Stimulated activated CD4-positive, alpha-beta T cell treated with anti-CD3 and anti-CD28 coated beads, Interleukin-1b, Interleukin-23, amount 100 ng/mL, for 48 hours (primary cell): Measurements from ENCODE around the gene RFX8.
"Not testable (repeated sequence)": the region's sequence is repeated elsewhere in the genome, so short reads cannot be mapped to it uniquely, and the experiment has no call there.

Source experiments
- DNase-seq: peaks from one replicate; pipeline ENCODE4 v3.0.0-alpha.2; 2020

RFX8 gene

DNA sequence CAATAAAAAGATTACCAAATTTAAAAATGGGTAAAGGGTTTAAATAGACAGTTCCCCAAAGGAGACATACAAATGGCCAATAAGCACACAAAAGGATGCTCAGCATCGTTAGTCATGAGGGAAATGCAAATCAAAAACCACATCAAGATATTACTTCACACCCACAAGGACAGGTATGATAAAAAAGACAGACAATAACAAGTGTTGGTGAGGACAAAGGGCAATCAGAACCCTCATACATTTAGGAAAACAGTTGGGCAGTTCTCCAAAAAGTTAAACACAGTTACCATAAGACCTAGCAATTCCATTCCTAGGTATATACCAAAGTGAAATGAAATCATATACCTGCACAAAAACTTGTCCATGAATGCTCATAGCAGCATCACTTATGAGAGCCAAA is 102.1 kb downstream of the RFX8 start:
- no peak for DNase-seq

DNA sequence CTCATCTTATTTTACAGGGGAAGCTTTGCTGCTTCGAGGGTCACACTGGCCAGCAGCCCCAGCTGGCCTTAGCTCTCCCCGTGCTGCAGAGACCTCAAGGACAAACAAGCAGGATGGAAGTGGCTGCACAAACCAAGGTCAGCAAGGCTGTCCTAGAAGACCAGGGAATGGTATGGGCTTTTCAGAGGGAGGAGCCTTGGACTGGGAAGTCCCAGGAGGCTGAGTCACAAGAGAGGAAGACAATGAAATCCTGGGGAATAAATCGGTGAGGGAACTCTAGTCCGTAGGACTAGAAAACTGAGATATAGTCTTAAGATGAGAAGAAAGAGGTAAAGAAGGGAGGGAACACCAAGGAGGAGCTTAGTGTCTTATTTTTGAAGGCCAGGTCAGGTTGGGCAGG is 103.3 kb downstream of the RFX8 start:
- no peak for DNase-seq

DNA sequence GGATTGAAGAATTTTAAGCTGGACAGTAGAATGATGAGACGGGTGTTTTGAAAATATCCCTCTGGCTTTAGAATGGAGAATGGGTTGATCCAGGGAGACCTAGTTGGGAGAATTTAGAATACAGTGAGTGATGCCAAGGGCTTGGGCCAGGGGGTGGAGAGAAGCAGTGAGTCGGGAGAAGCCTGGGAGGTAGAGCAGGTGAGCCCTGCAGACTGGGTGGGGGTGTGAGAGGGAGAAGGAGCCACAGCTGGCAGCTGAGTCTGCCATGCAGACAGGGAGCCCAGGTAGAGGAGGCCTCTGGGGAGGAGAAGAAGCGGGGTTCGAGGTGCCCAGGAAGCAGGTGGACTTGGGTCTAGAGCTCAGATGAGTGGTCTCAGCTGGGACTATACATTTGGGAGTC is 105.8 kb downstream of the RFX8 start:
- no peak for DNase-seq

DNA sequence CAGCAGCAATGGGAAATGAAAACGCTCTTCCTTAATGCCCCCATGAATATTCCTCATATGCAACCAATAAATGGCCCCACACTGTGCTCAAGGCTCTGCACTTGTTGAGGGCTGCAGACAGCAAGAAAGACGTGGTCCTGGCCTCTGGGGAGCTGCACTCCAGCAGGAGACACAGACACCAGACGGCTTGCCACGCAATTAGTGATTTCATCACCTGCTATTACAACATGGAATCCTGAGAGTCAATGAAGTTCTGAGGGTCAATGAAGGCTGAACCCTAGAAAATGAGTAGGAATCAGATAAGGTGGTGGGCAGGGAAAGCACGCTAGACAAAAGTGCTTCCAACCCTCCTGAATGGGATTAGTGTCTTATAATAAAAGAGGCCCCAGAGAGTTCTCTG is 106.5 kb downstream of the RFX8 start:
- no peak for DNase-seq

DNA sequence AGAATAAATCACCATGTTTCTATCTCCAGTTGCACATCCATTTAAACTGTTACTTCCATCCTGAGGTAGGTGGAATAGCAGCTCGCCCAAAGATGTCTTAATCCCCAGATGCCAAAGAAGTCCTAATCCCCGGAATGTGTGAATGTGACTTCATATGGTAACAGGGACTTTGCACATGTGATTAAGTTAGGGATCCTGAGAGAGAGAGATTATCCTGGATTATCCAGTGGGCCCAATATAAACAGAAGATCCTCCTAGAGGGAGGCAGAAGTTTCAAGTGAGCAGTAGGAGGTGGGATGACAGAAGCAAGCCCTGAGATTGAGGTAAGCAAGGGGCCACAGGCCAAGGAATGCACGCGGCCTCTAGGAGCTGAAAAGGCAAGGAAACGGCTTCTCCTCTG is 107.4 kb downstream of the RFX8 start:
- DNase-seq = no peak

DNA sequence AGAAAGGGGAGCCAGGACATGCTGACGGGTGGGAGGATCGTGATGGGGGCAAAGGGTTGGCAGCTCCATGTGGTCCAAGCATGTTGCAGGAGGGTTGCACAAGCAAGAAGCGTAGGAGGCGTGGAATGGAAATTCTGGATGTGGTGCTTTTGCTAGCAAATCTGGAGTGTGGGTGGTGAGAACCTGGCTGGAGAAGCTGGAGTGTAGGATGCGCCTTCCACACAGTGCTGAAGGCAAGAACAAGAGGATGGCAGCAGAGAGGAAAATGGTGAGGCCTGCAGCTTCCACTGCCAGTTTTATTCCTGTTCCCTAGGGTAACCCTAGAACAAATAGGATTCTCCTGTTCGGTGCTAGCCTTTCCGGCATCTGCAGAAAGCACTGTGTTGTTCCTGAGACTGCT is 110.0 kb downstream of the RFX8 start:
- no peak for DNase-seq

DNA sequence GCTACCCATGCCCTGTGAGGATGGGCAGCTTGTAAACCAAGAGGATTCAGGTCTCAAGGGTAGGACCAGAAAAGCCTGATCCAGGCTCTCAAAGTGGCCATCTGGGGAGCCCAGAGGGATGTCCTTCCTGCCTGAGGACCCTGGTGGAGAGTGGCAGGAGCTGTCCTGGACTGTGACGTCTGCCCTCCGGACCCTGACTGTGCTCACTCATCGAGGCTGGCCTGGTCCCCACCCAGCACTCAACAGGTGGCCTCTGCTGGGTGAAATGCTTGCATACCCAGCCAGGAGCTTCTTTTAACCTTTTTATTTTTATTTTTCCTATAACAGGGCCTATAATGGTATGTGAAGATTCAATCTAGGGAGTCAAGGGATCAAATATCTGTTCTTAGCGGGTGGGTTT is 112.1 kb downstream of the RFX8 start:
- no peak for DNase-seq

DNA sequence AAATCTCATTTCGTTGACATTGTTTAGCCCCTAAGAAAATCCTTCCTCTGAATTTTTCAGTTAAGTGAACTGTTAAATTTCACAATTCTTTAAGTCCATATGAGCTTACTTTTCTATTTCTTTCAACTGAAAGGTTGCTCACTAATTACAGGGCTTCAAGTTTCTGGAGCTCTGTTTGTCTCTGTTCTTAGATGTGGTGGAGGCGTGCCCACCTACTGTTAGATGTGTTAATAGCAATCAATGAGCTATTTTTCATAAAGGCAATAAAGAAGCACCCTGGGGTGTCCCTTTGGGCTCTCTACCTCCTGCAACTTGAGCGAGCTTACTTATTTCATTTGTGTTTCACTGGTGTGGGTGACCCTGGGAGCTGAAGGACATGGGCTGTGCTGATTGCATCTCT is 112.6 kb downstream of the RFX8 start:
- DNase-seq = no peak

DNA sequence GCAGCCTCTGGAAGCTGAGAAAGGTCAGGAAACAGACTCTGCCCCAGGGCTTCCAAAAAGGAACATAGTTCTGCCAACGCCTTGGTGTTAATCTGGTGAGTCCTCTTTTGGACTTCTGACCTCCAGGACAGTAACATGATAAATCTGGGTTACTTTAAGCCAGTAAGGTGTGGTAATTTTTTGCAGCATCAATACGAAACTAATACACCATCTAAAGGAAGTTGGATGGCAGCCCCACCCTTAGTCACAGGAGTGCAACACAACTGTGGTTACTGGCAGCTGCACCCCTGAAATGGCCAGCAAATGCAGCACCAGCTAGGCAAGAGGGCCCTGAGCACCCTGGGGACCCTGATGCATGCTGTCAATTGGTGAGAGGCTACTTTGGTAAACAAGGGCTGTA is 113.4 kb downstream of the RFX8 start:
- no peak for DNase-seq

DNA sequence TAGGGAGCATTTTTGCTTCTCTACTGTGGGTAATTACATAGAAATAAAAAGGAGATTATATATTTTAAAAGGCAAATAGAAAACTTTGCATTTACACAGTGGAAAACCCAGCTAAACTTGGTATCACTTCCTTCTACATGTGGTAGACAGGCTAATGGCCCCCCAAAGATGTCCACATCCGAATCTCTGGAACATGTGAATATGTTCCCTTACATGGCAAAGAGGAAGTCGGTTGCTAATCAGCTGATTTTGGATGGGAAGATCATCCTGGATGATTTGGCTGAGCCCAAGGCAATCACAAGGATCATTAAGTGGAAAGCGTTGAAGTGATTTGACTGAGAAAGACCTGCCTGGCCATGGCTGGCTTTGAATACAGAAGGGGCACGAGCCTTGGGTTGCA is 113.8 kb downstream of the RFX8 start:
- no peak for DNase-seq

DNA sequence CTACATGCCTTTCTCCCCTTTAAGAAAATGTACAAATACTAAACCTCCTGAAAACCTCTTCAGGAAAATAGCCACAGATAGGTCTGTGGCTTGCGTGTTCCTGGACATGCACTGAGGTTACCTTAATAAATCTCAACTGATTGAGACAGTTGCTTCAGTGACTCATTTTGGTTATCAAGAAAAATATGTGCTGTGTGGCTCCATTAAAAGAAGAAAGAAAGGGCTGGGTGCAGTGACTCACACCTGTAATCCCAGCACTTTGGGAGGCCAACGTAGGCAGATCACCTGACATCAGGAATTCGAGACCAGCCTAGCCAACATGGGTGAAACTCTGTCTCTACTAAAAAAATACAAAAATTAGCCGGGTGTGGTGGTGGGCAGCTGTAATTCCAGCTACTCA is 114.7 kb downstream of the RFX8 start:
- DNase-seq = no peak

DNA sequence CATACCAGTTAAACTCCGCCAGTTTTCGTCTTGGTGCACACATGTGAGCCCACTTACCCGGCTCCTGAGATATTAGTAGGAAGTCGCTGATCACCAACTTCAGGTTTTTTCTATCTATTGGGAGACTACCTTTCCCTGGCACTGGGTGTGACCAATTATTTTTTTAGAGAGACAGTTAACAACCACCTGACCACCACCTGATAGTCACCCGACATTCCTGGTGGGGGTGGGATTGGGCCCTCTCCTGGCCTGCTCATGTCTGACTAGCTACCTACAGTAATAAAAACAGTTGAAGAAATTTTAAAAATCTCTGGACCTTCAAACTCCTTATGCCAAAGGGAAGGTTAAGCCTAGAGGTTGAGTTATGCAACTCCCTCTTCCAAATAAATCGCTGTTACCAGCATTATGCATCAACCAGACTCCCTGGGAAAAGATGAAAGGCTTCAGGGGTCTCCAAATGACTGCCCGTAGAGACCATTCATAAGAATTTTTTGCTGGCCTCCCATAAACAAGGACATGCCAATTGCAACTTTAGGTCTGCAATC is 115.4 kb downstream of the RFX8 start:
- no peak for DNase-seq

DNA sequence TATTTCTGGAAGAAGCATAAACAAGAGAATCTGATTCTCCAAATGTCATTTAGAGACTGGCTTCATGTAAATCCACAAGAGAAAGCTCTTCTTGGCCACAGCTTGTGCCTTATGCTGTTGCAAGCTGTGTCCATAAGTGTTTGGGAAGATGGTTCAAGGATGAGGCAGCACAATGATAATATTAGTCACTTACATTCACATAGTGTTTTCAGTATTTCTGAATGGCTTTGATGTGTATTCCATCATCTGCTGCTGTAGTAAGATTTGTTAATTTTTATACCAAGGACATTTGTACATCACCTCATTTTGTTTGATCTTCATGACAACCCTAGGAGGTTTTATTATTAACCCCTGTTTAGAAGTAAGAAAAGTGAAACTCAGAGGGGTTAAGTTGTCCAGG is 117.5 kb downstream of the RFX8 start:
- no peak for DNase-seq

DNA sequence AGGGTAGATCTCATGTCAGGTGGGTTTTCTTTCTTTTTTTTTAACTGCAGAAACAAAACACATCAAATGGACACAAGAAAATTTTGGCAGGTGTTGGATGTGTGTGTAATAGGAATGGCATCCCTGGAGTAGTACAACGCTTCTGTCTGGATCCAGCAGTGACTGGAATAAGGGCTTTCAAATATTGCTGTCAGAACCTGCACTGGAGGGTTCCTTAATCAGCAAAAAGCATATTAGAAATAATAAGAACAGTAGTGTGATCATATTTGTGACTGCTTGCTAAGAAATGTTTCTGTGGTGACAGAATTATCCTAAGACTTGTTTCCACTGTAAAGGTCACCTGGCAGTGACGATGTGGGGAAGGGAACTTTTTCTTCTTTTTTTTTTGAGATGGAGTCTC is 118.4 kb downstream of the RFX8 start:
- DNase-seq = no peak

DNA sequence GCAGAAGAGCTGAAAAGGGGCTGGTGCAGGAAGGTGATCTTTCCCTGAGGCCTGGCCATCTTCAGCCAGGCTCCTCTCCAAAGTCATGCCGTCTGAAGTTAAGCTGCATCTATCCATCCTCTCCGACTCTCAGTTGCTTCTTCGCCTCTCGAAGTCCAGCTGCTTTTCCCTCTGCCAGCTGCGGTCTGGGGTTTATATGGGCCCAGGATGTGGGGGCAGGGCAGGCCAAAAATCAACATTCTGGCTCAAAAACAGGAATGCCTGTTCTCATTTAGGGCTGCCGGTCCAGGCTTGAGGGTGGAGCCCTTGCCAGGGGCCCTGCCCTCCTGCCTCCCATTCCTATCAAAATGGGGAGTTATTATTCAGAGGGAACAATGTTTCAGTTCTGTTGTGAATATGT is 118.9 kb downstream of the RFX8 start:
- no peak for DNase-seq

DNA sequence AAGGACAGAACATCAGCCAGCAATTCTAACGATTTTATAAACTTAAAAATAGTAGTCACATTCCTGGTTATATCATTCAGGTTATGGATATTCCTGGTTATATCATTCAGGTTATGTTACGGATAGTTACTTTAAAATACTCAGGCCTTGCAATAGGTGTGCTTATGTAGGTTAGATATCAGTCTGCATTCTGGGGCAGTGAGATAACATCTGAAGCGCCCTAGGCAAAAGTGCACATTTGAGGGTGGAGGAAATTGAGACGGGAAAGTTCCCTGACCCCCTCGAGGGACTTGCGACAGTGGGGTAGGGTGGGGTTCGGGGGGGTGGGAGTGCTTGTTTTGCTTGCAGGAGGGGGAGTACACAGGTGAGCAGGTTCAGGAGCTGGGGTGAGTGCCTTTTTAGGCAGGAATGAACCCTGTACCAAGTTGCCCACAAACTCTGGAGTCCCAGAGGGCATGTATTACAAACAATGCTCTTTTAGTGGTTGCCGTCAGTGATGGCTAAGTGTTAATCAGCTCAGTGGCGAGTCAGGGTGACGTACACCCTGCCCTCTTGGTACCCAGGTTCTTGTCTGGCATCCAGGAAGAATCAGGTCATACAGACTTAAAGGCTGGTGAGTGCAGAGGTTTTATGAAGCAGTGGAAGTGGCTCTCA is 119.4 kb downstream of the RFX8 start:
- no peak for DNase-seq

DNA sequence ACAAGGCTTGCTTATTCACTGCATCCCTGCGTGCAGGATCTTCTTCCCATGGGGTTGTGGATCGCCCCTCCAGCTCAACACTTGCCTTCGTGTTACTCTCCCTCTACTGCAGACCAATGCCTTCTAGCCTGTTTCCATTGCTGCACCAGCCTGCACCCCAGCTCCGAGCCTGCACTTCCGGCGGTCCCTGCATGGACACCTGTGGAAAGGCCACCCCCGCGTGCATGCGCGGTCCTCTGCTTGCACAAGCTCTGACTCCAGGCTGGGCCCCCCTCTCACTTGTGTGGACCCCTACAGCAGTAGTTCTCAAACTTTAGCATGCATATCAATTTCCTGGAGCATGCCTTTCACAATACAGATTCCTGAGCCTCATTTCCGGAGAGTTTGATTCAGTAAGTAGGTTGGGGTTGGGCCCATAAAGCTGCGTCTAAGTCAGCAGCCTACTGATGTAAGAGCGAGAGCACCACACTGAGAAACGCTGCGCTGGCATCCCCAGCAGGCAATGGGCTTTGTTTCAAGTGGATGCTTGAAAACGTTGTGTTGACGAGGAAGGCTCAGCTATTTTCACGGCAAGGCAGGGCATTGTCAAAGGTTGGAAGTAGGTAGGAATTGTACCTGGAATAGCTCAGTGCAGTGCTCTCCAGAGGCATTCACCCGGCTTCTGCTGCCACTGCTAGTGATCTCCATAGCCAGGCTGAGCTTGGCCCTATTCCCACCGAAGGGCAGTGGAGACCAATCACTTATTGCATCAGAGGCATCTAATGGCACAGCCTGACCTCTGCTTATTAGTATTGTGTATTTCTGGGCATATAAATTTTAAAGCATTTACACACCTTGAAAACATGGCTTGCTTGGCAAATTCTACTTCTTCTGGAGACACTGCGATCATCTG is 120.2 kb downstream of the RFX8 start:
- DNase-seq = no peak

DNA sequence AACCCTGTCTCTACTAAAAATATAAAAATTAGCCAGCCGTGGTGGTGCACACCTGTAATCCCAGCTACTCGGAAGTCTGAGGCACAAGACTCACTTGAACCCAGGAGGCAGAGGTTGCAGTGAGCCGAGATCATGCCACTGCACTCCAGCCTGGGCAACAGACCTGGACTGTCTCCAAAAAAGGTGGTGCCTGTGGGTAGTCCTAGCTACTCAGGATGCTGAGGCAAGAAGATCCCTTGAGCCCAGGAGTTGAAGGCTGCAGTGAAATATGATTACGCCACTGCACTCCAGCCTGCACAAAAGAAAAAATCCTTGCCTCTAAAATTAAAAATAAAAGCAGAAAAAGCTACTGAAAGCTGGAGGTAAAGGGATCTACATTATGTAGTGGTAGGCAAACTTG is 122.3 kb downstream of the RFX8 start:
- DNase-seq = not testable (repeated sequence)

DNA sequence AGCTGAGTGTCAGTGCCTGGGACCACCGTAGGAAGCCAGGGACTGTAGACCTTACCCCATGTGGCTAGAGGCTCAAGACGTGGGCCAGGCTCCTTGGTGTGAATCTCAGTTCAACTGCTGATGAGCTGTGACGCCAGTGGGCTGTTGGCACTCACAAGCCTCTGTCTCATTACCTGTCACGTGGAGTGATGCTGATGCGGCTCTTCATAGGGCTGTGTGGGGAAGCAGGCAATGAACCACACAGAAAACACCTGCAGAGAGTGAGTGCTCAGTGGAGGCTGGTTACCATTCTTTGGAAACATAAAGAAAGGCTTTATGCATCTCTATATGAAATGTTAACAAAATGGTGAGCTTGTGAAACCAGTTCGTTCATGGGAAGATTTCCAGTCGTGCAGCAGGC is 123.7 kb downstream of the RFX8 start:
- DNase-seq = no peak

DNA sequence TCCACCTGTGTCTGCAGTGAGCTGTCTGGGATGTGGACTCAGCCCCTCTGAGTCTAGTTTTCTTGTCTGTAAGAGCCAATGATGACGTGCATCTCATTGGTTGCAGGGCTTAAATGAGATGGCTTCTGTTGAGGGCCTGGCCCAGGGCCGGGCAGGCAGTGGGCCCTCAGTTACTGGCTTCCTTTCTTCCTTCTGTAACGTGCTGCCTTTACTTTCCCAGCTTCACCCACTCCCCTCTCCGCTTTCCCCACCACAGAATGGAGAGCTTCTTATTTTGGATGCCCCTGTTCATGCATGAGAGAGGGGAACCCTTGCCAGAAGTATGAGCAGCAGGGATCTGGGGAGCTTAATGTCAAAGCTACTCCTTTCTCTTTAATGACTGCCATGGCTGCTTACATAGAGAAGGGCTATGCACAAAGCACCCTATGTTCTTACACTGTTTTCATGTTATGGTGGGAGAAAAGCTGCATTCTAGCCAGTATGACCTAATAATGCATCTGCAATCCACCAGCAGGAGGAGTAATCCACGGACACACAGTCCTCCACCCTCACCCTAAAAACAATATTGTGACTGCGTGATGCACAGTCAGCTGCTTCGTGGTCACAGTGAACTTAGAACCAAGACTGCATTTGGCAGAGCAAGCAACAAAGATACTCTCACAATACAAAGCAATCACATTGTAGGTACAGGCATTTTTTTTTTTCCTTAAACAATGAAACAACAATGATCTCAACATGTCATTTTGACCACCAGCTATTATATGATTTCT is 124.8 kb downstream of the RFX8 start:
- DNase-seq = no peak

DNA sequence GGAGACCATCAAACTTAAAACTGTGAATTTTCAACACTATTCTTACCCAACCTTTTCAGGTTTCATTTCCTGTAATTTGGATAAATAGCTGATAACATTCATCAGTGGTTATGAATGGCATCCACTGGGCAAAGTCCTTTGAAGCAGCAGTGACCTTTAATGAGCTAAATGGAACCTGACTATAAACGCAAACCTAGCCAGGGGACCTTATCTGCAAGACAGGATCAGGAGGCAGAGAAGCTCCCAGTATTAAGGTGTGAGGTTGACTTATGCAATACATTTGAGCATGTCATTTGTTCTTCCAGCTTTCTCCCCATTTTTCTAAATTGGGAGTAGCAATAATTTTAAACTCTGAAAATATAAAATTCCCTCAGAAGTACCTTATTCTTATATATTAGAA is 126.0 kb downstream of the RFX8 start:
- DNase-seq = no peak
